GM12874 (cell line): ENCODE data around the gene OSBP.

Source experiments
- TF ChIP-seq, protein P1 (sequence below): IDR thresholded peaks from 2 replicates; pipeline ENCODE4 v1.5.1; 2011; ENCODE audit warnings: low read depth, mild to moderate bottlenecking, control low read depth, low read length, moderate library complexity; ENCODE audit not compliant: insufficient read depth

The OSBP gene

DNA sequence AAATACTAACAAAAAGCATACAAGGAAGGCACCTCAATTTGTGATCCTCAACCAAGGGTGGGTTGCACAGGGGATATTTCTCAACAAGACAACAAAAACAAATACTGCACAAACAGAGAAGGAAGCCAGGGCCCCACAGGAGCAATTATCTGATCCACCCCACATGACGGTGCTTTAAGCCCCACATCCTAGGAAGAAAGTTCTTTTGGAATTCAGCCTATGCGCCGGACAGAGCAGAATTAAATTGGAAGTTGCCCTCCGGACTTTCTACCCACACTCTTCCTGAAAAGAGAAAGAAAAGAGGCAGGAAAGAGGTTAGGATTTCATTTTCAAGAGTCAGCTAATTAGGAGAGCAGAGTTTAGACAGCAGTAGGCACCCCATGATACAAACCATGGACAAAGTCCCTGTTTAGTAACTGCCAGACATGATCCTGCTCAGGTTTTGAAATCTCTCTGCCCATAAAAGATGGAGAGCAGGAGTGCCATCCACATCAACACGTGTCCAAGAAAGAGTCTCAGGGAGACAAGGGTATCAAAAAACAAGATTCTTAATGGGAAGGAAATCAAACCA lies 40.6 kb downstream of the OSBP start:
- TF ChIP-seq, protein P1, sequence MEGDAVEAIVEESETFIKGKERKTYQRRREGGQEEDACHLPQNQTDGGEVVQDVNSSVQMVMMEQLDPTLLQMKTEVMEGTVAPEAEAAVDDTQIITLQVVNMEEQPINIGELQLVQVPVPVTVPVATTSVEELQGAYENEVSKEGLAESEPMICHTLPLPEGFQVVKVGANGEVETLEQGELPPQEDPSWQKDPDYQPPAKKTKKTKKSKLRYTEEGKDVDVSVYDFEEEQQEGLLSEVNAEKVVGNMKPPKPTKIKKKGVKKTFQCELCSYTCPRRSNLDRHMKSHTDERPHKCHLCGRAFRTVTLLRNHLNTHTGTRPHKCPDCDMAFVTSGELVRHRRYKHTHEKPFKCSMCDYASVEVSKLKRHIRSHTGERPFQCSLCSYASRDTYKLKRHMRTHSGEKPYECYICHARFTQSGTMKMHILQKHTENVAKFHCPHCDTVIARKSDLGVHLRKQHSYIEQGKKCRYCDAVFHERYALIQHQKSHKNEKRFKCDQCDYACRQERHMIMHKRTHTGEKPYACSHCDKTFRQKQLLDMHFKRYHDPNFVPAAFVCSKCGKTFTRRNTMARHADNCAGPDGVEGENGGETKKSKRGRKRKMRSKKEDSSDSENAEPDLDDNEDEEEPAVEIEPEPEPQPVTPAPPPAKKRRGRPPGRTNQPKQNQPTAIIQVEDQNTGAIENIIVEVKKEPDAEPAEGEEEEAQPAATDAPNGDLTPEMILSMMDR: no peak

DNA sequence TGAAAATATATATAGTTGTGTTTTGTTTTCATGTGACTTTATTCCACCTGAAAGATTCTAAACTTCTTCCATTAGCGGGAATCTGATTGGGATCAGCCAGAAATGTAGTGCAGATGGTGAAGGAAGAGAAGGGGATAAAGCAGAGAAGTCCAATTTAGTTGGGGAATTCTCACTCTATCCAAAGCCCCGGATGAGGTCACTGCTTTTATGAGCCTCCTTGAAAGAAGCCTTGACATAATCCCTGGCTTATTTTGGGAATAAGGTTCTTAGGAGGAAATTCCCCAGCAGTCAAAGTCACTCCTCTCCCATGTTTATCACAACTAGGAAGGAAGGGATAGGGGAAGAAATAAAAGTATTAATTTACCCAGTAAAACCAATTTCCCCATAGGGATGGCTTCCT lies 41.1 kb downstream of the OSBP start:
- TF ChIP-seq, protein P1: no peak

DNA sequence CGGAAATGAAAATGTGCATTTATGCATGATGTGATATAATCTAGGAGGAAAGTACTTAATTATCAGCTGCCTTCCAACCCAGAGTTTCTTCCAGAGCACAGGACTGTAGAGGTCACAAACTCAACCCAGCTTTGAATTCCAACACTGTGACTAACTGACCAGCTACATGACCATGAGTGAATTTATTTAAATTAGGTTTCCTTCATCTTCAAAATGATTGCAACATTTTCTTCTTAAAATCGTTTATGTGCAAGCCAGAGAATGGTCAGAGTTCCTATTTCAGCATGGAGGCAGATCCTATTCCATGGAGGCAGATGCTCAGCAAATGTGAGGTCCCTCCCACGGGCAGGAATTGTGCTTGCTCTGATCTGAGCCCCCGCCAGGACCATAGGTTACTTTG lies 42.4 kb downstream of the OSBP start:
- TF ChIP-seq, protein P1: no peak

DNA sequence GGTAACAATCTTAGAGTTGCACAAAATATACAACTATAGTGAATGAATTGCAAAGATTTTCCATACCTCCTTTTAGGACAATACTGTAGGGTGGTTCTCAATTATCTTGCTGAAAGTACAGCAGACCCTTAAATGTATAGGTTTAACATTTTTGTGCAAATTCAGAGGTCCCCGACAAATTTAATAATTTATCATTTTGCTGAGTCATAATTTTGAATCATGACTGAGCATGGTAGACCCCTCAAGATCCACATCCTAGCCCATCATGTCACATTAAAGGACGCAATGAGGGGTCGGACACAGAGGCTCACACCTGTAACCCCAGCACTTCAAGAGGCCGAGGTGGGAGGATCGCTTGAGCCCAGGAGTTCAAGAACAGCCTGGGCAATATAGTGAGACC lies 43.5 kb downstream of the OSBP start:
- TF ChIP-seq, protein P1: no peak

DNA sequence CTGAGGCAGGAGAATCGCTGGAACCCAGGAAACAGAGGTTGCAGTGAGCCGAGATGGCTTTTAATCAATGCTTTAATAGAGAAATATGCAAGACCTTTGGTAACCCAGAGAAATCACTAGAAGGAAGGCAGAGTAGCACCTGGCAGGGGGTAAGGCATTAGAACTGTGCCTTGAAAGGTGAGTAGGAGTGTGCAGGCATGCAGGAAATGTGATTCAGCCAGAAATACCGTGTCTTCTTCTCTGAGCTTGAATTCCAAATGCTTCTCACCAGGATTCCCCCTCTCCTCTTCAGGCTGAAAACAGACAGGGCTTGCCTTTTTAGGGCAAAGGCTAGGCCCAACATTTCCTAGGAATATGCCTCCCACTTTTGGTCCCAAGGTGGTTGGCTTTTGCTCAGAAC lies 53.3 kb downstream of the OSBP start:
- TF ChIP-seq, protein P1: no peak

DNA sequence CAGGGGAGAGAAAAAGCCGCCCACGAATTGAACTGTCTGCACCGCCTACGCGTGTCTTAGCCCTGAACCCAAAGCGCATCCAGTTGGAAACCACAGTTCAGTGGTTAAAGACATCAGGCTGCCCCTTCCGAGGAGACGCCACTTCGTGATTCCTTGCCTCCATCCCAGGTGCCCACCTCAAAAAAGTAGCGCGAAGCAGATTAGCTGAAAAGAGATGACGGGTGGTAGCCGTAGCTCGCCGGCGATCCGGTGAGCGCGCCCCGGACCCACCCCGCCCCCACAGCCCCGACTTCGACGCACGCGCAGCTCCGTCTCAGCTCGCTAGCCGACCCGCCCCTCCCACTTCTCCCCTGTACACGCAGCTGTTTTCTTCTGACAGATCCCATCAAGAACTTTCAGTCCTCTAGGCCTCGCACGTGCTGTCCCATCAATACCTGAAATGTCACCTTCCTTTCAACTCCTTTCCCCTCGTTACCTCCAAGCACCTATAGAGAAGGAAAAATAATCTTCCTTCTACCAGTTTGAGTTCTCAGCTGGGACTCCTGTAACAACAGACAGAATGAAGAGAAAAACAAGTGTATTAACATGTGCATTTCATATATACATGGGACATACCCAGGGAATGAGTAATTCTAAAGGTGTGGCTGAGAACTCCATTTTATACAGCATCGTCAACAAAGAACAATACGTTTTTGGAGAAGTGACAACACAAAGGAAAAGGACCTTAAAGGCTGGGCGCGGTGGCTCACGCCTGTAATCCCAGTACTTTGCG lies 54.7 kb downstream of the OSBP start:
- TF ChIP-seq, protein P1: no peak

DNA sequence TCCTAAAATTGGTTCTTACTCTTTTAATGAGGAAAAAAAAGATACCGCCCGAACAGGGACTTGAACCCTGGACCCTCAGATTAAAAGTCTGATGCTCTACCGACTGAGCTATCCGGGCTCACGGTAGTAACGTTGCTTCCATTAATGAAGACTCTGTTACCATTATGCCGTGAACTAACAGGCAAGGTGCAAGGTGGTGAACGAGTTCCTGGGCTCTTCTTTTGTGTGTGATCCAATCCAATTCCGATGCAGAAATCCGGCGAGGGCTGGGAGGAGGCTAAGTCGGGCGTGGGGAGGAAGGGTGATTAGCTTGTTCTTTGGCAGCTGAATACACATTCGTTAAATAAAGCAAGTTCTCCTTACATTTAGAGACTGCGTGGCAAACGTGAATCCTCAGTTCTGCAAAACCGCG lies 55.3 kb downstream of the OSBP start:
- TF ChIP-seq, protein P1: no peak
